ENCODE data around the gene VPS13A. TPM values are rescaled to one million over a fixed set of nuclear protein-coding genes. Genes with fewer than 3 reads are reported as not detected.

Gene VPS13A
- total RNA-seq, 4 donors from 2014 or later: 16.4 to 51.0 (median 29.4) TPM

DNA sequence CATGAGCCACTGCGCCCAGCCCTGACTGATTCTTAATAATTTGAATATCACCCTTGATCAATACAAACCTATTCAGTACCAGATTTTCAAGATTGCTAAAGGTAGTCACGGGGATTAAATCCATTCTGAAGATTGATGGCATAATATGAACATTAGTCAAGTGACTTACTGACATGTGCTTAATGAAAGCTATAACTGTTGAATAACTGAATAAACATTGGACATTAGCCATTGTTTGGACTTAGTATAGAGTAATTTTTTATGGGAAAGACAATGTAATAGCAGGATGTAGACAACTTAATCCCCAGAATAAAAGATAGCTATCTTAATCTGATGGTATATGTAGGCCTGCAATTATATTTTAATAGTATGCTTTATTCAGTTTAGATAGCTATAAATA lies 35.0 kb upstream of the VPS13A start:
- no peak overlapping the region for H3K27ac ChIP-seq
- H3K36me3 ChIP-seq: no peaks in the 10 kb centered on the region
- no peaks in the 10 kb centered on the region for H3K4me1 ChIP-seq
- H3K27me3 ChIP-seq: no peaks in the 10 kb centered on the region
- DNase-seq (no peak), ATAC-seq (no peak)
- TF ChIP-seq POLR2A (IDR thresholded peaks at IDR 0.05) (no peak), CTCF (IDR thresholded peaks at IDR 0.05 in 4 of 5, conservative IDR thresholded peaks at IDR 0.05 in 1 of 5) (no peak)
- H3K4me3 ChIP-seq: no peak overlapping the region
- H3K9me3 ChIP-seq: no peaks in the 10 kb centered on the region
- in situ Hi-C loops (cut with MboI; ENCODE audit: low sequenced_read_pairs in 4 of 4): loop anchor here in 2 of 4 donors (25.0 kb wide), 1 partner anchor 330 kb away; no protein-coding TSS in a partner anchor
- intact Hi-C loops (cut with DNase I; ENCODE audit: low total_unique reads): no loop called here

DNA sequence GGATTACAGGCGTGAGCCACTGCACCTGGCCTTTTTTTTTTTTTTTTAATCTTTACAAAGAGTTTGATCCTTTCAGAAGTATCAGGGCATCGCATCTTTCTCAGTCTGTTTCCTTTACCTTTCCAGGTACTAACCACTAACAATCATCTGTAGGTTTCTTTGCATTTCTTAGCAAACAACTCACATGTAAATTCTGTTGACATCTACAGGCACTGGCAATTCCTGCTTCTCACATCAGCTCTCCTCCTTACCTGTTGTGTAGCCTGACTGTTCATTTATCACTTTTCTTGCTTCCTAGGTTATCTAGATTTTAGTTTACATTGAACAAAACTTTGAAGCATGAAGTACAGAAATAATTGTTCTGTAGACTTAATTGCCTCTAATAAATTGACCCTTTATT lies 27.5 kb upstream of the VPS13A start:
- Histone ChIP-seq H3K9me3 (no peaks in the 10 kb centered on the region), H3K27ac (no peak overlapping the region), H3K27me3 (no peaks in the 10 kb centered on the region), H3K4me1 (peaks cover 0 to 7% of the 10 kb centered on the region in 2 donors), H3K4me3 (no peak overlapping the region), H3K36me3 (no peaks in the 10 kb centered on the region)
- ATAC-seq: no peak
- no peak for TF ChIP-seq POLR2A (IDR thresholded peaks at IDR 0.05)
- no peak for TF ChIP-seq CTCF (IDR thresholded peaks at IDR 0.05 in 4 of 5, conservative IDR thresholded peaks at IDR 0.05 in 1 of 5)
- intact Hi-C loops (cut with DNase I; ENCODE audit: low total_unique reads): loop anchor here (2.0 to 10.0 kb wide), 3 partner anchors 138 to 757 kb away; partner anchors contain the start of gene PRUNE2
- DNase-seq: no peak
- in situ Hi-C loops (cut with MboI; ENCODE audit: low sequenced_read_pairs in 4 of 4): loop anchor here in 3 of 4 donors (10.0 to 25.0 kb wide), 3 partner anchors 338 to 763 kb away; partner anchors contain the start of gene RFK (in 2 of the 3)

DNA sequence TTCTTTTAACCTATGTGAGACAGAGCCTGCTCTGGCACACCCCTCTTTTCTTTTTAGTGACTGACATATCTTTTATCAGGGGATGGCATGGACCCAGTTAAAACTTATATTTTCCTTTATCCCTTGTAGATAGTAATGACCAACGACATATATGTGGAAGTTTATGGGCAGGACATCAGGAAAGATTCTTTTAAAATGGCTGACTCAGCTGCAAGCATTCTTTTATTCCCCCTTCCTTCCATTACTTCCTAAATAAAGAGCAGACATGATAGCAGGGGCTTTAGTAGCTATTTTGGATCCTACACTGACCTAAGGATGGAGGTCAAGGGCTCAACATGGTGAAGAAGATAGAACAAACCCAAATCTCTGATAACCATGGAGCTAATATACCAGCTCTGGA lies 25.0 kb upstream of the VPS13A start:
- Histone ChIP-seq H3K4me3 (no peak overlapping the region), H3K9me3 (no peaks in the 10 kb centered on the region), H3K36me3 (no peaks in the 10 kb centered on the region), H3K27ac (no peak overlapping the region), H3K4me1 (peaks cover 8 to 10% of the 10 kb centered on the region in 2 donors), H3K27me3 (no peaks in the 10 kb centered on the region)
- TF ChIP-seq CTCF (IDR thresholded peaks at IDR 0.05 in 4 of 5, conservative IDR thresholded peaks at IDR 0.05 in 1 of 5) (no peak), POLR2A (IDR thresholded peaks at IDR 0.05) (no peak)
- ATAC-seq: no peak
- in situ Hi-C loops (cut with MboI; ENCODE audit: low sequenced_read_pairs in 4 of 4): loop anchor here in 2 of 4 donors (10.0 to 25.0 kb wide), 2 partner anchors 757 to 765 kb away; partner anchors contain the start of gene RFK (in 2 of the 2)
- intact Hi-C loops (cut with DNase I; ENCODE audit: low total_unique reads): loop anchor here (5.0 to 10.0 kb wide), 2 partner anchors 140 to 247 kb away; partner anchors contain the start of gene PRUNE2
- no peak for DNase-seq

GRCh38 chr9:77156646-77157371 lies 20.5 kb upstream of the VPS13A start:
- DNase-seq: peak in 1 of 2 donors; percentile 17
- Histone ChIP-seq H3K36me3 (no peaks in the 10 kb centered on the region), H3K27ac (peak overlapping the region; percentile 52 to 85 (median 76)), H3K27me3 (no peaks in the 10 kb centered on the region), H3K9me3 (no peaks in the 10 kb centered on the region), H3K4me1 (peaks cover 12 to 17% of the 10 kb centered on the region in 2 donors), H3K4me3 (no peak overlapping the region)
- TF ChIP-seq POLR2A (IDR thresholded peaks at IDR 0.05): no peak
- no peak for TF ChIP-seq CTCF (IDR thresholded peaks at IDR 0.05 in 4 of 5, conservative IDR thresholded peaks at IDR 0.05 in 1 of 5)
- peak; percentile 78 to 98 for ATAC-seq
- intact Hi-C loops (cut with DNase I; ENCODE audit: low total_unique reads) (loop anchor here (10.0 kb wide), 1 partner anchor 252 kb away; the partner anchor contains the start of gene PRUNE2), in situ Hi-C loops (cut with MboI; ENCODE audit: low sequenced_read_pairs in 4 of 4) (loop anchor here in 2 of 4 donors (10.0 to 25.0 kb wide), 2 partner anchors 762 to 770 kb away; partner anchors contain the start of gene RFK (in 2 of the 2))
